Smooth muscle cell (in vitro differentiated cells): ENCODE results near the gene ACSS1. TPM values are rescaled to one million over a fixed set of nuclear protein-coding genes. Genes with fewer than 3 reads are reported as not detected.

Source experiments
- DNase-seq: peaks from one replicate; lab custom pipeline; 2025; ENCODE audit not compliant: unreplicated experiment; lab: John Stamatoyannopoulos, UW
- H2AFZ ChIP-seq: fragments of 200-600 bp; sonication (generic); 2 replicates; pipeline ENCODE4 v1.6.0; 2016; ENCODE audit warnings: antibody characterized with exemption, low read depth, mild to moderate bottlenecking
- H3F3A ChIP-seq: fragments of 200-600 bp; sonication (generic); 2 replicates; pipeline ENCODE4 v1.6.0; 2017; ENCODE audit warnings: antibody characterized with exemption, low read depth
- H3K27ac ChIP-seq: fragments of 200-600 bp; sonication (generic); 2 replicates; pipeline ENCODE4 v1.5.1; 2016; ENCODE audit warnings: low read depth, mild to moderate bottlenecking
- H3K27me3 ChIP-seq: fragments of 200-600 bp; sonication (generic); 2 replicates; pipeline ENCODE4 v1.6.1; 2016; ENCODE audit warnings: low read depth, mild to moderate bottlenecking
- H3K36me3 ChIP-seq: fragments of 200-600 bp; sonication (generic); 2 replicates; pipeline ENCODE4 v1.5.1; 2016; ENCODE audit warnings: low read depth
- H3K4me1 ChIP-seq: fragments of 200-600 bp; sonication (generic); 2 replicates; pipeline ENCODE4 v1.5.1; 2016; ENCODE audit warnings: low read depth
- H3K4me2 ChIP-seq: fragments of 200-600 bp; sonication (generic); 2 replicates; pipeline ENCODE4 v1.6.0; 2016; ENCODE audit warnings: mild to moderate bottlenecking
- H3K4me3 ChIP-seq: fragments of 200-600 bp; sonication (generic); 2 replicates; pipeline ENCODE4 v1.5.1; 2016; ENCODE audit warnings: mild to moderate bottlenecking
- H3K79me2 ChIP-seq: fragments of 200-600 bp; sonication (generic); 2 replicates; pipeline ENCODE4 v1.6.0; 2016; ENCODE audit warnings: low read depth, mild to moderate bottlenecking
- H3K9ac ChIP-seq: fragments of 200-600 bp; sonication (generic); 2 replicates; pipeline ENCODE4 v1.6.0; 2016; ENCODE audit warnings: low read depth
- H3K9me3 ChIP-seq: fragments of 200-600 bp; sonication (generic); replicated peaks from 2 replicates; pipeline ENCODE4 v1.5.1; 2016; ENCODE audit warnings: low read depth
- H4K20me1 ChIP-seq: fragments of 200-600 bp; sonication (generic); 2 replicates; pipeline ENCODE4 v1.6.0; 2016; ENCODE audit warnings: low read depth
- CTCF ChIP-seq: fragments of 200-600 bp; sonication (generic); IDR thresholded peaks from 2 replicates; pipeline ENCODE4 v1.5.1; 2017; ENCODE audit warnings: borderline replicate concordance, mild to moderate bottlenecking, antibody characterized with exemption; ENCODE audit not compliant: insufficient read depth, poor library complexity, severe bottlenecking
- WGBS: methylation state at CpG from one replicate; pipeline ENCODE4 v1.1.7; 2016; ENCODE audit warnings: low lambda C conversion rate; 5-methylcytosine and 5-hydroxymethylcytosine counted together
- polyA plus RNA-seq: library from polyadenylated mRNA; unstranded; fragments of >200 nt; fragmentation: Nextera tagmentation; extraction: Ambion mirVana; gene quantifications from 2 replicates; pipeline ENCODE4 v1.2.1, GENCODE V29; 2016
- total RNA-seq: library from RNA; depleted of rRNA; stranded (reverse); fragments of >200 nt; gene quantifications from 2 replicates; pipeline ENCODE4 v1.2.3, GENCODE V29; 2014

Gene ACSS1
- total and polyA plus RNA-seq, 2 experiments from 2014 or later, result 2.4 to 2.8 TPM

GRCh38 chr20:25072226-25072811 is 14.4 kb upstream of the ACSS1 start:
- Histone ChIP-seq H3K4me1 (no peaks in the 10 kb centered on the region), H3K79me2 (no peaks in the 10 kb centered on the region), H2AFZ (no peak overlapping the region), H3K9me3 (no peaks in the 10 kb centered on the region), H3K9ac (no peak overlapping the region), H3K4me2 (no peak overlapping the region), H4K20me1 (no peaks in the 10 kb centered on the region), H3K4me3 (no peak overlapping the region), H3F3A (no peaks in the 10 kb centered on the region), H3K27me3 (peaks cover 85% of the 10 kb centered on the region), H3K36me3 (no peaks in the 10 kb centered on the region), H3K27ac (no peak overlapping the region)
- no peak for DNase-seq
- no peak for TF ChIP-seq CTCF
- 61% methylated on average over 7 of the region's 7 CpGs for WGBS

GRCh38 chr20:25071734-25072133 is 13.8 kb upstream of the ACSS1 start:
- H3K79me2 ChIP-seq, result no peaks in the 10 kb centered on the region
- 38% methylated on average over 4 of the region's 4 CpGs for WGBS
- no peak overlapping the region for H3K4me2 ChIP-seq
- no peaks in the 10 kb centered on the region for H4K20me1 ChIP-seq
- DNase-seq, result no peak
- no peaks in the 10 kb centered on the region for H3K4me1 ChIP-seq
- TF ChIP-seq CTCF, result no peak
- no peak overlapping the region for H2AFZ ChIP-seq
- H3F3A ChIP-seq, result no peaks in the 10 kb centered on the region
- no peak overlapping the region for H3K9ac ChIP-seq
- H3K27ac ChIP-seq, result no peak overlapping the region
- H3K27me3 ChIP-seq, result peaks cover 79% of the 10 kb centered on the region
- no peak overlapping the region for H3K4me3 ChIP-seq
- H3K36me3 ChIP-seq, result no peaks in the 10 kb centered on the region
- no peaks in the 10 kb centered on the region for H3K9me3 ChIP-seq

GRCh38 chr20:25070821-25071473 is 13.0 kb upstream of the ACSS1 start:
- Histone ChIP-seq H3K4me3 (no peak overlapping the region), H3K27ac (no peak overlapping the region), H3K36me3 (no peaks in the 10 kb centered on the region), H2AFZ (no peak overlapping the region), H3K9ac (no peak overlapping the region), H3K27me3 (peaks cover 79% of the 10 kb centered on the region), H3K79me2 (no peaks in the 10 kb centered on the region), H3F3A (no peaks in the 10 kb centered on the region), H3K4me2 (no peak overlapping the region), H3K4me1 (no peaks in the 10 kb centered on the region), H4K20me1 (no peaks in the 10 kb centered on the region), H3K9me3 (no peaks in the 10 kb centered on the region)
- TF ChIP-seq CTCF, result no peak
- WGBS, result 74% methylated on average over 5 of the region's 5 CpGs
- no peak for DNase-seq
